HG03457 (cell line): Measurements from ENCODE around the gene LAMTOR4.
"Not testable (repeated sequence)": the region's sequence is repeated elsewhere in the genome, so short reads cannot be mapped to it uniquely, and the experiment has no call there.

Source experiments
- ATAC-seq: cut with Tn5 transposase; IDR thresholded peaks from one replicate; pipeline ENCODE4 v1.9.1; 2021; ENCODE audit warnings: moderate number of reproducible peaks; ENCODE audit not compliant: unreplicated experiment

Gene LAMTOR4

GRCh38 chr7:100122067-100122466, 26.7 kb upstream of the LAMTOR4 start:
- ATAC-seq, result no peak

GRCh38 chr7:100122568-100122967, 26.1 kb upstream of the LAMTOR4 start:
- ATAC-seq, result no peak

GRCh38 chr7:100124301-100125230, 24.2 kb upstream of the LAMTOR4 start:
- ATAC-seq, result no peak

- ATAC-seq, result peak; percentile 26
These were observed 22.3 kb upstream of the LAMTOR4 start for GRCh38 chr7:100126239-100126930.

- peak; percentile 41 for ATAC-seq
These were observed 21.5 kb upstream of the LAMTOR4 start, which contains the start of gene MBLAC1 for GRCh38 chr7:100126931-100127865. MBLAC1 (plus strand) TSS chr7:100126967; CDS start chr7:100127396, 429 bp downstream.

- ATAC-seq, result no peak
These were observed 20.7 kb upstream of the LAMTOR4 start for GRCh38 chr7:100127866-100128636.

GRCh38 chr7:100128637-100128963, 20.1 kb upstream of the LAMTOR4 start:
- no peak for ATAC-seq

GRCh38 chr7:100130220-100130607, 18.5 kb upstream of the LAMTOR4 start:
- not testable (repeated sequence) for ATAC-seq

GRCh38 chr7:100130608-100131453, 17.9 kb upstream of the LAMTOR4 start:
- ATAC-seq, result no peak

- ATAC-seq, result no peak
These were observed 16.6 kb upstream of the LAMTOR4 start for GRCh38 chr7:100132126-100132525.

GRCh38 chr7:100132697-100133151, 16.0 kb upstream of the LAMTOR4 start:
- no peak for ATAC-seq

- no peak for ATAC-seq
These were observed 10.6 kb upstream of the LAMTOR4 start for GRCh38 chr7:100137851-100138760.

- no peak for ATAC-seq
These were observed 7.2 kb upstream of the LAMTOR4 start for GRCh38 chr7:100141555-100141949.

GRCh38 chr7:100142461-100142860, 6.3 kb upstream of the LAMTOR4 start:
- ATAC-seq, result no peak

- ATAC-seq, result not testable (repeated sequence)
These were observed 2.4 kb upstream of the LAMTOR4 start for GRCh38 chr7:100146350-100146749.

- no peak for ATAC-seq
These were observed 1.4 kb upstream of the LAMTOR4 start for GRCh38 chr7:100147278-100147677.

GRCh38 chr7:100148225-100148558, 526 bp upstream of the LAMTOR4 start:
- ATAC-seq, result no peak

- ATAC-seq, result no peak
These were observed 3.7 kb downstream of the LAMTOR4 start for GRCh38 chr7:100152404-100152803.
